AG09319 (cell line): ENCODE measurements around the gene MOCOS.
"Not testable (repeated sequence)": the region's sequence is repeated elsewhere in the genome, so short reads cannot be mapped to it uniquely, and the experiment has no call there.

ENCODE experiments used
- DNase-seq: peaks from one replicate; pipeline ENCODE4 v3.0.0-alpha.2; 2010; ENCODE audit warnings: low read depth; ENCODE audit errors: extremely low read depth
- CTCF ChIP-seq: IDR thresholded peaks from 2 replicates; pipeline ENCODE4 v1.5.1; 2011; ENCODE audit warnings: low read depth, mild to moderate bottlenecking, inconsistent platforms, low read length, moderate library complexity

Gene MOCOS

DNA sequence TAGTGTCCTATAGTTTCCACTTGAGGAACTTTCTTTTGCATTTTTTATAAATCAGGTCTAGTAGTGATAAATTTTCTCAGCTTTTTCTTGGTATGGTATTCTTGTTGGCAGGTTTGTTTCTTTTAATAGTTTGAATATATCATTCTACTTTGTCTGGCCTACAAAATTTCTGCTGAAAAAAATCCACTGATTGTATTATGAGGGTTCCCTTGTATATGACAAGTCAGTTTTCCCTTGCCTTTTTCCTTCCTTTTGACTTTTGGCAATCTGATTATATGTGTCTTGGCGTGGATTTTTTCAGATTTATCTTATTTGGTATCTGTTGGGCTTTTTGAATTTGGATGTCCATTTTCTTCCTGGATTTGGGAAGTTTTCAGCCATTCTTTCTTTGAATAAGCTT lies 41.9 kb downstream of the MOCOS start:
- TF ChIP-seq CTCF: no peak
- no peak for DNase-seq

GRCh38 chr18:36240510-36240909 lies 53.2 kb downstream of the MOCOS start:
- not testable (repeated sequence) for DNase-seq

DNA sequence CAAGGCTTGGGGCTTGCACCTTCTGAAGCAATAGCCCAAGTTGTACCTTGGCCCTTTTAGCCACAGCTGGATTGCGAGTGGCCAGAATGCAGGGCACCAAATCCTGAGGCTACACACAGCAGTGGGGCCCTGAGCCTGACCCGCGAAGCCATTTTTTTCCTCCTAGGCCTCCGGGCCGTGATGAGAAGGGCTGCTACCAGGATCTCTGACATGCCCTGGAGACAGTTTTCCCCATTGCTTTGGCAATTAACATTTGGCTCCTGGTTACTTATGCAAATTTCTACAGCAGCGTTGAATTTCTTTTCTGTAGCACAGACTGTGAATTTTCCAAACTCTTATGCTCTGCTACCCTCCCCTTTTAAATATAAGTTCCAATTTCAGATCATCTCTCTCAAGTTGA lies 54.5 kb downstream of the MOCOS start:
- DNase-seq: no peak
- no peak for TF ChIP-seq CTCF

GRCh38 chr18:36247036-36247435 lies 59.7 kb downstream of the MOCOS start:
- no peak for TF ChIP-seq CTCF
- DNase-seq: no peak

- DNase-seq: no peak
- no peak for TF ChIP-seq CTCF
Measured at GRCh38 chr18:36249392-36249791, 62.1 kb downstream of the MOCOS start.

- no peak for DNase-seq
- no peak for TF ChIP-seq CTCF
Measured at GRCh38 chr18:36250827-36251226, 63.5 kb downstream of the MOCOS start.

- no peak for DNase-seq
- no peak for TF ChIP-seq CTCF
Measured at GRCh38 chr18:36255072-36255698, 67.9 kb downstream of the MOCOS start.

- TF ChIP-seq CTCF: no peak
- DNase-seq: no peak
Measured at GRCh38 chr18:36256094-36256493, 68.8 kb downstream of the MOCOS start.
